IMR-90 (cell line): Measurements from ENCODE around the gene ZBTB24. TPM values are rescaled to one million over a fixed set of nuclear protein-coding genes. Genes with fewer than 3 reads are reported as not detected.

Experiments
- ATAC-seq: fragments of 200-7000 bp; cut with Tn5 transposase; 2 replicates; pipeline ENCODE4 v1.9.1; 2020; ENCODE audit warnings: low read depth, mild to moderate bottlenecking, moderate library complexity
- BruUV-seq: library from RNA; stranded (reverse); fragments of 400-500 nt; replicated peaks from 2 replicates; lab custom pipeline; 2021; lab: Mats Ljungman, UMichigan
- CTCF ChIA-PET: fragments of 300-600 bp; formaldehyde crosslinking; extraction: SDS; loops from one replicate; lab custom pipeline; 2021; ENCODE audit warnings: antibody characterized with exemption; lab: Yijun Ruan, JAX
- POLR2A ChIA-PET: fragments of 300-600 bp; sonication (Branson Sonifier 250); formaldehyde crosslinking; loops from one replicate; lab custom pipeline; 2022; ENCODE audit warnings: antibody characterized with exemption; ENCODE audit not compliant: unreplicated experiment; lab: Charles Lee
- DNase-seq: peaks from one replicate; pipeline ENCODE4 v3.0.0; 2013
- H2AFZ ChIP-seq: replicated peaks from 2 replicates; pipeline ENCODE3; 2013; ENCODE audit warnings: low read length, mild to moderate bottlenecking; ENCODE audit not compliant: poor library complexity
- H2AK5ac ChIP-seq: 2 replicates; pipeline ENCODE4 v1.6.1; 2013; ENCODE audit warnings: low read depth, low read length, inconsistent platforms
- H2AK9ac ChIP-seq: replicated peaks from 2 replicates; pipeline ENCODE3; 2013; ENCODE audit warnings: mild to moderate bottlenecking, low read depth, low read length, moderate library complexity; ENCODE audit not compliant: poor library complexity
- H2BK120ac ChIP-seq: 2 replicates; pipeline ENCODE4 v1.6.1; 2013; ENCODE audit warnings: low read depth, low read length, inconsistent platforms
- H2BK15ac ChIP-seq: 3 replicates; pipeline ENCODE4 v1.6.1; 2013; ENCODE audit warnings: low read depth, low read length, inconsistent platforms
- H2BK20ac ChIP-seq: 2 replicates; pipeline ENCODE4 v1.6.1; 2013; ENCODE audit warnings: low read depth, mild to moderate bottlenecking, inconsistent platforms, low read length, moderate library complexity
- H2BK5ac ChIP-seq: 2 replicates; pipeline ENCODE4 v1.6.1; 2013; ENCODE audit warnings: mild to moderate bottlenecking, low read depth, low read length, inconsistent platforms; ENCODE audit not compliant: poor library complexity, severe bottlenecking
- H3K14ac ChIP-seq: replicated peaks from 2 replicates; pipeline ENCODE4 v1.6.1; 2013; ENCODE audit warnings: low read depth, low read length, inconsistent platforms
- H3K18ac ChIP-seq: 2 replicates; pipeline ENCODE4 v1.6.1; 2013; ENCODE audit warnings: low read depth, low read length, control low read depth
- H3K23ac ChIP-seq: 2 replicates; pipeline ENCODE4 v1.6.1; 2013; ENCODE audit warnings: low read depth, low read length, inconsistent platforms
- H3K27ac ChIP-seq: 2 replicates; pipeline ENCODE4 v1.5.1; 2013; ENCODE audit warnings: mild to moderate bottlenecking, control low read depth, low read length; ENCODE audit not compliant: insufficient read depth
- H3K27me3 ChIP-seq: 2 replicates; pipeline ENCODE4 v1.6.1; 2013; ENCODE audit warnings: low read length; ENCODE audit not compliant: control insufficient read depth, insufficient read depth
- H3K36me3 ChIP-seq: 2 replicates; pipeline ENCODE4 v1.6.1; 2013; ENCODE audit warnings: low read length, mixed read lengths; ENCODE audit not compliant: control insufficient read depth, insufficient read depth
- H3K4ac ChIP-seq: 2 replicates; pipeline ENCODE4 v1.6.1; 2013; ENCODE audit warnings: low read depth, low read length, inconsistent platforms
- H3K4me1 ChIP-seq: 2 replicates; pipeline ENCODE4 v1.6.1; 2013; ENCODE audit warnings: low read length, mixed read lengths; ENCODE audit not compliant: control insufficient read depth, insufficient read depth
- H3K4me2 ChIP-seq: 2 replicates; pipeline ENCODE4 v1.6.1; 2013; ENCODE audit warnings: low read depth, mild to moderate bottlenecking, control low read depth, low read length, moderate library complexity
- H3K4me3 ChIP-seq: 2 replicates; pipeline ENCODE4 v1.5.1; 2013; ENCODE audit warnings: low read depth, mild to moderate bottlenecking, control low read depth, low read length, moderate library complexity; ENCODE audit not compliant: insufficient read depth
- H3K56ac ChIP-seq: 2 replicates; pipeline ENCODE4 v1.6.1; 2013; ENCODE audit warnings: low read length, inconsistent platforms; ENCODE audit not compliant: insufficient read depth; ENCODE audit errors: extremely low read depth
- H3K79me1 ChIP-seq, 2 experiments: 2 replicates each; pipeline ENCODE4 v1.6.1; 2013; ENCODE audit warnings: low read length in 2 of 2, inconsistent platforms in 1 of 2, low read depth in 1 of 2
- H3K9ac ChIP-seq: 2 replicates; pipeline ENCODE4 v1.6.1; 2013; ENCODE audit warnings: low read depth, low read length, control low read depth
- H3K9me1 ChIP-seq: 2 replicates; pipeline ENCODE4 v1.6.1; 2013; ENCODE audit warnings: low read length, inconsistent platforms; ENCODE audit not compliant: insufficient read depth
- H3K9me3 ChIP-seq: 2 replicates; pipeline ENCODE4 v1.6.1; 2013; ENCODE audit warnings: low read length; ENCODE audit not compliant: control insufficient read depth, insufficient read depth
- H4K20me1 ChIP-seq: 2 replicates; pipeline ENCODE4 v1.6.1; 2013; ENCODE audit warnings: low read length, inconsistent platforms; ENCODE audit not compliant: insufficient read depth
- H4K5ac ChIP-seq: 2 replicates; pipeline ENCODE4 v1.6.1; 2013; ENCODE audit warnings: mild to moderate bottlenecking, low read depth, low read length, control low read depth
- H4K8ac ChIP-seq, 2 experiments: 2 replicates each; pipeline ENCODE4 v1.6.1; 2013; ENCODE audit warnings: low read depth in 2 of 2, low read length in 2 of 2, control low read depth in 1 of 2, inconsistent platforms in 1 of 2
- H4K91ac ChIP-seq: 2 replicates; pipeline ENCODE4 v1.6.1; 2013; ENCODE audit warnings: low read depth, low read length, inconsistent platforms; ENCODE audit not compliant: insufficient read depth
- CEBPB ChIP-seq: IDR thresholded peaks from 2 replicates; pipeline ENCODE4 v1.6.1; 2012; ENCODE audit warnings: low read depth, low read length, improper control_type of control experiment
- MXI1 ChIP-seq: IDR thresholded peaks from 2 replicates; pipeline ENCODE4 v1.6.1; 2012; ENCODE audit warnings: low read depth, mild to moderate bottlenecking, low read length, moderate library complexity, borderline replicate concordance
- WGBS, 2 experiments: methylation state at CpG; one replicate each; pipeline versions ENCODE4 v1.1.5 to v1.1.7; 2013; ENCODE audit warnings: missing lambda C conversion rate in 2 of 2; ENCODE audit not compliant: insufficient read length in 1 of 2; ENCODE audit errors: extremely low coverage in 2 of 2; 5-methylcytosine and 5-hydroxymethylcytosine counted together
- dilution Hi-C: fragments of 300-500 bp; cut with HindIII; formaldehyde crosslinking; loops from one replicate; pipeline ENCODE4 v1.14.3; 2018; ENCODE audit warnings: low sequenced_read_pairs; ENCODE audit not compliant: unreplicated experiment
- in situ Hi-C: fragments of 300-500 bp; cut with MboI; formaldehyde crosslinking; loops from 3 replicates; pipeline ENCODE4 v1.14.3; 2019; ENCODE audit warnings: low sequenced_read_pairs, inconsistent platforms, mixed read lengths
- intact Hi-C: fragments of 100-400 bp; cut with micrococcal nuclease; formaldehyde crosslinking; loops from 2 replicates; pipeline ENCODE4 v1.10.0; 2022
- polyA plus RNA-seq, 3 experiments: library from polyadenylated mRNA; depleted of rRNA; stranded (reverse); fragments of >200 nt; gene quantifications; 2 replicates each; pipeline ENCODE4 v1.2.3, GENCODE V29; 2012; ENCODE audit warnings: low replicate concordance in 1 of 3
- total RNA-seq: library from RNA; depleted of rRNA; stranded (reverse); fragments of >200 nt; gene quantifications from 2 replicates; pipeline ENCODE4 v1.2.3, GENCODE V29; 2012

The ZBTB24 gene
- total and polyA plus RNA-seq, 2 of the 4 experiments (the other 2 are of a cell fraction) = 2.3 to 7.9 TPM

DNA sequence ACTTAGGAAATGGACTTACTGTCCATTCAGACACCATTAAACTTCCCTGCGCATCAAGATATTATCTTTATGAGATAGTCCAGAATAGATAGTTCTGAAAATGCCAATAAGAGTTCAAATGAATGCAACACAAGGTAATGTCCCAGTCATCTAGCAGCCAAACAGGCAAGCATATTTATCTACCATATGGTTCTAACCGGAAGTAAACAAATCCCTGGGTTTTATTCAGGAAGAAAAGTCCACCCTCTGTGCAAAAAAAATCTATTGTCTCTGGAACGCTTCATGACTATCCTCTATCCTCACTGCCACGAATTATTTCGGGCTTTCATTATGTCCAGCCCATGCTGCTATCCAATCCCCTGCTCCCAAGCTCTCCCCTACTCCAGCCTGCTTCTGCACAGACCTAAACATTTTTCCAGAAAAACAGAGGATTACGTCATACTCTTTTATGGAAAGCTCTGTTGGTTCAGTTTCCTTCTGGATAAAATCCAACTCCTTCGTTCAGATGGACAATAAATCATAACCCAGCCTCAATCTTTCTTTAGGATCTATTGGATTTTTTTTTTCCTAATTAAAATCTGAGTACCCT, 54.0 kb downstream of the ZBTB24 start:
- BruUV-seq = no TSS peak

More for the DNA sequence above, 54.0 kb downstream of the ZBTB24 start:
- Histone ChIP-seq H3K9me1 (no peaks in the 10 kb centered on the region), H3K9ac (no peak overlapping the region), H3K23ac (no peak overlapping the region), H3K9me3 (no peaks in the 10 kb centered on the region), H3K4me3 (no peak overlapping the region), H2BK20ac (no peak overlapping the region), H3K4me1 (no peaks in the 10 kb centered on the region; the same call in 1 of the 2 replicates), H2AFZ (no peak overlapping the region), H2BK120ac (no peak overlapping the region), H3K36me3 (no peaks in the 10 kb centered on the region), H3K14ac (no peak overlapping the region), H2BK5ac (no peak overlapping the region), H2AK9ac (no peak overlapping the region), H3K56ac (no peak overlapping the region), H3K27me3 (peaks cover 2% of the 10 kb centered on the region; the same call in 1 of the 2 replicates), H4K20me1 (no peaks in the 10 kb centered on the region), H4K8ac (no peak overlapping the region), H2BK15ac (no peak overlapping the region), H3K79me1 (no peaks in the 10 kb centered on the region), H3K27ac (no peak overlapping the region), H2AK5ac (no peak overlapping the region), H4K5ac (no peak overlapping the region), H3K4me2 (no peak overlapping the region; the same call in 1 of the 2 replicates), H3K4ac (no peak overlapping the region), H4K91ac (no peak overlapping the region), H3K18ac (no peak overlapping the region)
- in situ Hi-C loops (no loop called here), dilution Hi-C loops (no loop called here), intact Hi-C loops (no loop called here)
- TF ChIP-seq CEBPB = peak; percentile 78
- no peak for TF ChIP-seq MXI1
- ChIA-PET CTCF (interaction anchor here (0.7 kb wide), 2 partner anchors 9 to 11 kb away, joined by 4 to 5 read pairs; partner anchors contain the start of genes PPIL6 and SMPD2), POLR2A (no interaction called here)
- ATAC-seq (peak; percentile 99), DNase-seq (peak; percentile 74)
- WGBS, 2 experiments = 28% methylated on average over 3 of the region's 7 CpGs; no CpG with 5 or more reads in 1 of the 2 experiments
